K562 (cell line): Measurements from ENCODE around the gene TBX6. TPM values are rescaled to one million over a fixed set of nuclear protein-coding genes. Genes with fewer than 3 reads are reported as not detected.

Experiments
- ATAC-seq: fragments of 200-7000 bp; cut with Tn5 transposase; 3 replicates; pipeline ENCODE4 v1.9.1; 2020; ENCODE audit warnings: moderate library complexity
- BruUV-seq: library from RNA; stranded (reverse); fragments of 400-500 nt; replicated peaks from 2 replicates; lab custom pipeline; 2021; lab: Mats Ljungman, UMichigan
- CTCF ChIA-PET: fragments of 300-600 bp; formaldehyde crosslinking; extraction: SDS; loops from one replicate; lab custom pipeline; 2021; ENCODE audit warnings: low intra/inter-chr PET ratio; lab: Yijun Ruan, JAX
- POLR2A ChIA-PET: fragments of 300-600, 350-650 bp; sonication (Branson Sonifier 250); formaldehyde crosslinking; extraction: SDS; loops from one replicate; lab custom pipeline; 2021; ENCODE audit warnings: antibody characterized with exemption, inconsistent platforms; lab: Yijun Ruan, JAX
- DNase-seq, 4 experiments: peaks; one replicate each; pipeline versions ENCODE4 v3.0.0 to v3.0.0-alpha.2; 2011 to 2018; ENCODE audit warnings: low spot score in 3 of 4, mixed read lengths in 3 of 4; ENCODE audit errors: extremely low read depth in 1 of 4
- FAIRE-seq: peaks from 2 replicates; lab custom pipeline; 2011; peaks lifted over from hg19 to GRCh38; lab: Jason Lieb, UNC
- H2AFZ ChIP-seq: 2 replicates; pipeline ENCODE4 v1.6.0; 2011; ENCODE audit warnings: low read depth, low read length, control low read depth, inconsistent platforms
- H3K27ac ChIP-seq: fragments of 200-600 bp; 3 replicates; pipeline ENCODE4 v1.8.0; 2011; ENCODE audit warnings: low read depth, mild to moderate bottlenecking, control low read depth, inconsistent platforms, low read length, moderate library complexity, mixed read lengths; ENCODE audit errors: extremely low read depth
- H3K27me3 ChIP-seq, 2 experiments: fragments of 300-600 bp in 1 of 2; 2 replicates in 1 of 2; 3 replicates in 1 of 2; pipeline versions ENCODE4 v1.6.0 to v1.8.0; 2011; ENCODE audit warnings: inconsistent platforms in 2 of 2, low read length in 2 of 2, mild to moderate bottlenecking in 1 of 2, mixed read lengths in 1 of 2, moderate library complexity in 1 of 2; ENCODE audit not compliant: control insufficient read depth in 2 of 2, insufficient read depth in 2 of 2
- H3K36me3 ChIP-seq: fragments of 300-600 bp; 3 replicates; pipeline ENCODE4 v1.8.0; 2011; ENCODE audit warnings: mild to moderate bottlenecking, low read length, inconsistent platforms; ENCODE audit not compliant: control insufficient read depth, insufficient read depth
- H3K4me1 ChIP-seq, 2 experiments: fragments of 200-600 bp in 1 of 2; replicated peaks in 1 of 2; 2 replicates in 1 of 2; 3 replicates in 1 of 2; pipeline versions ENCODE4 v1.5.1 to v1.8.0; 2011; ENCODE audit warnings: inconsistent platforms in 2 of 2, low read length in 2 of 2, mild to moderate bottlenecking in 1 of 2, mixed read lengths in 1 of 2, moderate library complexity in 1 of 2; ENCODE audit not compliant: control insufficient read depth in 2 of 2, insufficient read depth in 2 of 2
- H3K4me2 ChIP-seq: 2 replicates; pipeline ENCODE4 v1.6.1; 2011; ENCODE audit warnings: low read length, control low read depth, inconsistent platforms, mixed read lengths; ENCODE audit not compliant: insufficient read depth
- H3K4me3 ChIP-seq: fragments of 200-600 bp; sonication (generic), shearing (Covaris generic); 2 replicates; pipeline ENCODE4 v1.5.1; 2016; ENCODE audit warnings: control low read depth, inconsistent platforms
- H3K79me2 ChIP-seq: fragments of 200-600 bp; 3 replicates; pipeline ENCODE4 v1.8.0; 2011; ENCODE audit warnings: low read length, inconsistent platforms; ENCODE audit not compliant: control insufficient read depth, insufficient read depth
- H3K9ac ChIP-seq, 2 experiments: 2 replicates each; pipeline versions ENCODE4 v1.6.0 to v1.6.1; 2011; ENCODE audit warnings: low read depth in 2 of 2, low read length in 2 of 2, control low read depth in 1 of 2, inconsistent platforms in 1 of 2, mild to moderate bottlenecking in 1 of 2, mixed read lengths in 1 of 2; ENCODE audit not compliant: insufficient read depth in 1 of 2
- H3K9me1 ChIP-seq: one replicate; pipeline ENCODE4 v1.6.0; 2011; ENCODE audit warnings: inconsistent platforms, mild to moderate bottlenecking, low read length, moderate library complexity; ENCODE audit not compliant: control insufficient read depth, insufficient read depth
- H3K9me3 ChIP-seq: replicated peaks from 2 replicates; pipeline ENCODE4 v1.5.1; 2011; ENCODE audit warnings: low read depth, low read length, inconsistent platforms; ENCODE audit not compliant: control insufficient read depth, insufficient read depth
- H4K20me1 ChIP-seq: replicated peaks from 2 replicates; pipeline ENCODE4 v1.6.1; 2011; ENCODE audit warnings: low read length, inconsistent platforms, mixed read lengths; ENCODE audit not compliant: control insufficient read depth, insufficient read depth
- CBX1 ChIP-seq: sonication (generic); IDR thresholded peaks from 2 replicates; pipeline ENCODE4 v1.6.1; 2016; ENCODE audit warnings: antibody characterized with exemption, low read depth, mild to moderate bottlenecking
- POLR2G ChIP-seq: fragments of 200-400 bp; formaldehyde crosslinking; IDR thresholded peaks from 2 replicates; pipeline ENCODE4 v1.6.1; 2017; ENCODE audit warnings: low read depth, mild to moderate bottlenecking, antibody characterized with exemption, low read length, moderate library complexity
- TEAD4 ChIP-seq, 2 experiments: sonication (generic) in 1 of 2; formaldehyde crosslinking in 1 of 2; IDR thresholded peaks; 2 replicates each; pipeline versions ENCODE4 v1.6.1 to v1.8.0; 2012 to 2022; ENCODE audit warnings: borderline replicate concordance in 1 of 2, inconsistent platforms in 1 of 2, low read length in 1 of 2, mild to moderate bottlenecking in 1 of 2, missing genetic modification reagents in 1 of 2
- ZNF57 ChIP-seq: fragments of 450-650 bp; formaldehyde crosslinking; IDR thresholded peaks from 2 replicates; pipeline ENCODE4 v1.4.0; 2020; ENCODE audit warnings: mild to moderate bottlenecking, moderate library complexity
- WGBS: fragments of 100-300 bp; shearing (Covaris generic); methylation state at CpG from one replicate; pipeline ENCODE4 v1.1.6; 2016; ENCODE audit warnings: low coverage, mixed read lengths; ENCODE audit not compliant: insufficient coverage; ENCODE audit errors: missing lambda C conversion rate; 5-methylcytosine and 5-hydroxymethylcytosine counted together
- in situ Hi-C: fragments of 300-500 bp; cut with MboI; formaldehyde crosslinking; loops from 4 replicates; pipeline ENCODE4 v1.15.0; 2018; ENCODE audit warnings: inconsistent platforms, mixed read lengths
- intact Hi-C: fragments of 100-400 bp; cut with micrococcal nuclease; formaldehyde crosslinking; loops from 2 replicates; pipeline ENCODE4 v1.14.2; 2022
- polyA plus RNA-seq, 8 experiments: library from polyadenylated mRNA; depleted of rRNA in 4 of 8; stranded (reverse) in 5 of 8; unstranded in 3 of 8; fragments of >200 nt; fragmentation: Nextera tagmentation in 2 of 8; fragmentation: Illumina TruSeq in 1 of 8; extraction: Ambion mirVana in 2 of 8; extraction: Trizol in 1 of 8; gene quantifications; 2 replicates each; pipeline versions ENCODE4 v1.2.1 to v1.2.3, GENCODE V29; 2011 to 2014; ENCODE audit warnings: inconsistent platforms in 1 of 8, missing spikeins in 1 of 8
- total RNA-seq, 7 experiments: library from RNA; depleted of rRNA in 6 of 7; stranded (reverse); fragments of >200 nt in 6 of 7; fragmentation: Illumina TruSeq in 2 of 7; extraction: Trizol in 2 of 7; gene quantifications; 2 replicates each; pipeline versions ENCODE4 v1.2.1 to v1.2.3, GENCODE V29; 2011 to 2021; ENCODE audit warnings: low replicate concordance in 1 of 7
- TF ChIP-seq, protein P1 (sequence below): sonication (generic); formaldehyde crosslinking; IDR thresholded peaks from 2 replicates; pipeline ENCODE4 v1.8.0; 2022; ENCODE audit warnings: missing genetic modification reagents, mild to moderate bottlenecking, borderline replicate concordance
- TF ChIP-seq, protein P2 (sequence below): fragments of 250-450 bp; sonication (Bioruptor Pico); IDR thresholded peaks from 2 replicates; pipeline ENCODE4 v1.8.0; 2022; ENCODE audit warnings: moderate library complexity, mild to moderate bottlenecking, inconsistent platforms
- TF ChIP-seq, protein P3 (sequence below): fragments of 450-650 bp; formaldehyde crosslinking; IDR thresholded peaks from 2 replicates; pipeline ENCODE4 v1.4.0; 2020; ENCODE audit warnings: mild to moderate bottlenecking, moderate library complexity
- TF ChIP-seq, protein P4 (sequence below): fragments of 450-650 bp; IDR thresholded peaks from 2 replicates; pipeline ENCODE4 v1.6.1; 2016; ENCODE audit warnings: mild to moderate bottlenecking

TBX6 gene
- total and polyA plus RNA-seq, 9 of the 15 experiments (the other 6 are each of a cell fraction or from before 2014, with no cell fraction given) = 0.07 to 0.58 (median 0.11) TPM; not detected in 2

DNA sequence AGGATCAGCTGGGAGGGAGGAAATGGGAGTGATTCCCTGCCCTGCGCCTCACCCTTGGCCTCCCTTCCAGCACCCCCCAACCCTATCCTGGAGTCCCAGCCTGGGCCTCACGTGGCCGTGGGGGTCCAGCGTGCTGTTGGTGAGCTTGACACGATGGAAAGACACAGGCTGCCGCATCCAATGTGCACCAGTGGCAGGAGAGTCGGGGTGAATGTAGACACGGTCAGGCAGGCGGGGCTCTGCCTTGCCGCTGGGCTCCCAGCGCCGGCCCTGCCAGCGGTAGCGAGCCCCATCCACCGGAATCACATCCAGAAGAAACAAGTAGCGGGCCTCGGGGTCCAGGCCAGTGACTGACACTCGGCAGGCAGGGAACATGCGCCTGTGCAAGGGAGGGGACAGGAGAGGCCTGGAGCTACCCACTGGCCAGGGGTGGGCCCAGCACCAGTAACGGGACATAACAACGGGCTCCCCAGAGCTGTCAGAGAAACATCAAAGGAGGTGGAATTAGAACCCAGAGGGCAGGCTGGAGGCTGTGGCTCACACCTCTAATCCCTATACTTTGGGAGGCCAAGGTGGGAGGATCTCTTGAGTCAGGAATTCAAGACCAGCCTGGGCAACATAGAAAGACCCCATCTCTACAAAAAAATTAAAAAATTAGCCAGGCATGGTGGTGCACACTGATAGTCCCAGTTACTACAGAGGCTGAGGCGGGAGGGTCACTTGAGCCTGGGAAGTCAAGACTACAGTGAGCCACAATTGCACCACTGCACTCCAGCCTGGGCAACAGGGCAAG lies 2.7 kb downstream of the TBX6 start (continued):
- TF ChIP-seq TEAD4 (IDR thresholded peaks at IDR 0.05; ENCODE audit: low read length) (no peak), TEAD4 (CRISPR knock-in tag; IDR thresholded peaks at IDR 0.05; ENCODE audit: borderline replicate concordance) (no peak), POLR2G (0 out of 2 replicates have a peak, but pooled peaks have one; percentile 38), ZNF57 (no peak), CBX1 (no peak)

DNA sequence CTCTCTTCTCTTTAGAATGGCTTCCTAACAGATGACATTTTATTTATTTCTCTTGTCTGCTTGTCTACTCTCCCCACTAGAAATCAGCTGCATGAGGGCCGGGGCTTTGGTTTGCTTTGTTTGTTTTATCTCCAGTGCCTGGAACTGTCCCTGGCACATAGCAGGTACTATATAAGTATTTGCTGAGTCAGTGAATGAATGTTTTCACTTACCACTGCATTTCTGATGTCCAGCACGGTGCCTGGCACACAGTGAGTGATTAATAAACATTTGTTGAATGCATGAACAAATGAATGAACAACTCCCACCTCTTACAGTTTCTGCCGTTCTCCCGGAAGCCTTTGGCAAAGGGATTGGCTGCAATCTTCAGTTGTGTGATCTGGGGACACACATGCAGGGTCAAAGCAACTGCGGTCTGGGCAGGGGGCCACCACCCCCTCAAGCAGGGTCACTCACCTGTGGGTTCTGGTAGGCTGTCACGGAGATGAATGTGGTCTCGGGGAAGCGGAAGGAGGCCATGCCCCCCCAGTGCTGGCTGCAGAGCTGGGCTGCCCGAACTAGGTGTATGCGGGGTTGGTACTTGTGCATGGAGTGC lies 3.4 kb downstream of the TBX6 start:
- Histone ChIP-seq H3K27ac (no peak overlapping the region; the same call in 2 of the 3 replicates), H4K20me1 (no peaks in the 10 kb centered on the region), H3K4me2 (no peak overlapping the region), H3K9me3 (no peaks in the 10 kb centered on the region), H3K27me3 (no peaks in the 10 kb centered on the region), H3K36me3 (peaks cover 34% of the 10 kb centered on the region; the same call in 2 of the 3 replicates), H2AFZ (no peak overlapping the region), H3K9ac (peak overlapping the region in 1 of 2 experiments; percentile 79; a peak in 2 of 4 replicates), H3K4me1 (peaks cover 11 to 58% of the 10 kb centered on the region in 2 experiments), H3K9me1 (no peaks in the 10 kb centered on the region), H3K4me3 (no peak overlapping the region), H3K79me2 (peaks cover 3% of the 10 kb centered on the region; the same call in 1 of the 3 replicates)
- POLR2A ChIA-PET = interaction anchor here (0.5 to 1.3 kb wide), 2 partner anchors 36 to 160 kb away, joined by 3 to 4 read pairs; a partner anchor contains a TSS
- BruUV-seq = no TSS peak
- DNase-seq = no peak
- intact Hi-C loops (no loop called here), in situ Hi-C loops (no loop called here)
- FAIRE-seq = no peak
- WGBS = 77% methylated on average over 10 of the region's 10 CpGs
- ATAC-seq = no peak
- CTCF ChIA-PET = no interaction called here
- TF ChIP-seq, protein P1, sequence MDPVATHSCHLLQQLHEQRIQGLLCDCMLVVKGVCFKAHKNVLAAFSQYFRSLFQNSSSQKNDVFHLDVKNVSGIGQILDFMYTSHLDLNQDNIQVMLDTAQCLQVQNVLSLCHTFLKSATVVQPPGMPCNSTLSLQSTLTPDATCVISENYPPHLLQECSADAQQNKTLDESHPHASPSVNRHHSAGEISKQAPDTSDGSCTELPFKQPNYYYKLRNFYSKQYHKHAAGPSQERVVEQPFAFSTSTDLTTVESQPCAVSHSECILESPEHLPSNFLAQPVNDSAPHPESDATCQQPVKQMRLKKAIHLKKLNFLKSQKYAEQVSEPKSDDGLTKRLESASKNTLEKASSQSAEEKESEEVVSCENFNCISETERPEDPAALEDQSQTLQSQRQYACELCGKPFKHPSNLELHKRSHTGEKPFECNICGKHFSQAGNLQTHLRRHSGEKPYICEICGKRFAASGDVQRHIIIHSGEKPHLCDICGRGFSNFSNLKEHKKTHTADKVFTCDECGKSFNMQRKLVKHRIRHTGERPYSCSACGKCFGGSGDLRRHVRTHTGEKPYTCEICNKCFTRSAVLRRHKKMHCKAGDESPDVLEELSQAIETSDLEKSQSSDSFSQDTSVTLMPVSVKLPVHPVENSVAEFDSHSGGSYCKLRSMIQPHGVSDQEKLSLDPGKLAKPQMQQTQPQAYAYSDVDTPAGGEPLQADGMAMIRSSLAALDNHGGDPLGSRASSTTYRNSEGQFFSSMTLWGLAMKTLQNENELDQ (CRISPR knock-in tag) = no peak
- TF ChIP-seq, protein P2, sequence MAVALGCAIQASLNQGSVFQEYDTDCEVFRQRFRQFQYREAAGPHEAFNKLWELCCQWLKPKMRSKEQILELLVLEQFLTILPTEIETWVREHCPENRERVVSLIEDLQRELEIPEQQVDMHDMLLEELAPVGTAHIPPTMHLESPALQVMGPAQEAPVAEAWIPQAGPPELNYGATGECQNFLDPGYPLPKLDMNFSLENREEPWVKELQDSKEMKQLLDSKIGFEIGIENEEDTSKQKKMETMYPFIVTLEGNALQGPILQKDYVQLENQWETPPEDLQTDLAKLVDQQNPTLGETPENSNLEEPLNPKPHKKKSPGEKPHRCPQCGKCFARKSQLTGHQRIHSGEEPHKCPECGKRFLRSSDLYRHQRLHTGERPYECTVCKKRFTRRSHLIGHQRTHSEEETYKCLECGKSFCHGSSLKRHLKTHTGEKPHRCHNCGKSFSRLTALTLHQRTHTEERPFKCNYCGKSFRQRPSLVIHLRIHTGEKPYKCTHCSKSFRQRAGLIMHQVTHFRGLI = no peak
- TF ChIP-seq, protein P3, sequence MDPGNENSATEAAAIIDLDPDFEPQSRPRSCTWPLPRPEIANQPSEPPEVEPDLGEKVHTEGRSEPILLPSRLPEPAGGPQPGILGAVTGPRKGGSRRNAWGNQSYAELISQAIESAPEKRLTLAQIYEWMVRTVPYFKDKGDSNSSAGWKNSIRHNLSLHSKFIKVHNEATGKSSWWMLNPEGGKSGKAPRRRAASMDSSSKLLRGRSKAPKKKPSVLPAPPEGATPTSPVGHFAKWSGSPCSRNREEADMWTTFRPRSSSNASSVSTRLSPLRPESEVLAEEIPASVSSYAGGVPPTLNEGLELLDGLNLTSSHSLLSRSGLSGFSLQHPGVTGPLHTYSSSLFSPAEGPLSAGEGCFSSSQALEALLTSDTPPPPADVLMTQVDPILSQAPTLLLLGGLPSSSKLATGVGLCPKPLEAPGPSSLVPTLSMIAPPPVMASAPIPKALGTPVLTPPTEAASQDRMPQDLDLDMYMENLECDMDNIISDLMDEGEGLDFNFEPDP (CRISPR knock-in tag) = no peak
- TF ChIP-seq, protein P4, sequence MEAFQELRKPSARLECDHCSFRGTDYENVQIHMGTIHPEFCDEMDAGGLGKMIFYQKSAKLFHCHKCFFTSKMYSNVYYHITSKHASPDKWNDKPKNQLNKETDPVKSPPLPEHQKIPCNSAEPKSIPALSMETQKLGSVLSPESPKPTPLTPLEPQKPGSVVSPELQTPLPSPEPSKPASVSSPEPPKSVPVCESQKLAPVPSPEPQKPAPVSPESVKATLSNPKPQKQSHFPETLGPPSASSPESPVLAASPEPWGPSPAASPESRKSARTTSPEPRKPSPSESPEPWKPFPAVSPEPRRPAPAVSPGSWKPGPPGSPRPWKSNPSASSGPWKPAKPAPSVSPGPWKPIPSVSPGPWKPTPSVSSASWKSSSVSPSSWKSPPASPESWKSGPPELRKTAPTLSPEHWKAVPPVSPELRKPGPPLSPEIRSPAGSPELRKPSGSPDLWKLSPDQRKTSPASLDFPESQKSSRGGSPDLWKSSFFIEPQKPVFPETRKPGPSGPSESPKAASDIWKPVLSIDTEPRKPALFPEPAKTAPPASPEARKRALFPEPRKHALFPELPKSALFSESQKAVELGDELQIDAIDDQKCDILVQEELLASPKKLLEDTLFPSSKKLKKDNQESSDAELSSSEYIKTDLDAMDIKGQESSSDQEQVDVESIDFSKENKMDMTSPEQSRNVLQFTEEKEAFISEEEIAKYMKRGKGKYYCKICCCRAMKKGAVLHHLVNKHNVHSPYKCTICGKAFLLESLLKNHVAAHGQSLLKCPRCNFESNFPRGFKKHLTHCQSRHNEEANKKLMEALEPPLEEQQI = no peak
